ENCODE data around the gene EPS8. TPM values are rescaled to one million over a fixed set of nuclear protein-coding genes. Genes with fewer than 3 reads are reported as not detected.

EPS8 gene
- total RNA-seq, 1 donor from 2014 or later: 72.8 TPM

DNA sequence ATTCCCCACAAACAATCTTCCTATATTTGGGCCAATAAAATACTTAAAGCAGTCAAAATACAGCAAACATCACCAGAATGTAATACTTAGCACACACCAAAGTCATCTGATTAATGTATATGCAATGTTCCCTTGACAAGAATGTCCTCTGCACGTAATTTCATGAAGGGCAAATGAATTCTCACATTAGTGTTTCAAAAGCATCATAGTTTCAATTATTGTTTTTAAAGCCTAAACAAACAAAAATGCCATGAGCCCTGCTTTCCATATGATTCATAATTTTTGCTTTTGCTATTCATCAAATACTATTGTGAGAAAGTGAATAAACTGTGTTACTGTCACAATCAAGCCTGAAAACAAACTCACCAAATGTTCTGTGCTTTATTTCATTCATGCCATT is 156.0 kb downstream of the EPS8 start:
- Histone ChIP-seq H3K9me3 (no peaks in the 10 kb centered on the region), H3K27ac (no peak overlapping the region), H3K4me1 (peaks cover under 1% of the 10 kb centered on the region), H3K4me3 (no peak overlapping the region), H3K27me3 (ENCODE audit: low read depth) (no peaks in the 10 kb centered on the region), H3K36me3 (peaks cover 14% of the 10 kb centered on the region)
- DNase-seq (no peak), ATAC-seq (no peak)
- TF ChIP-seq, protein P1, sequence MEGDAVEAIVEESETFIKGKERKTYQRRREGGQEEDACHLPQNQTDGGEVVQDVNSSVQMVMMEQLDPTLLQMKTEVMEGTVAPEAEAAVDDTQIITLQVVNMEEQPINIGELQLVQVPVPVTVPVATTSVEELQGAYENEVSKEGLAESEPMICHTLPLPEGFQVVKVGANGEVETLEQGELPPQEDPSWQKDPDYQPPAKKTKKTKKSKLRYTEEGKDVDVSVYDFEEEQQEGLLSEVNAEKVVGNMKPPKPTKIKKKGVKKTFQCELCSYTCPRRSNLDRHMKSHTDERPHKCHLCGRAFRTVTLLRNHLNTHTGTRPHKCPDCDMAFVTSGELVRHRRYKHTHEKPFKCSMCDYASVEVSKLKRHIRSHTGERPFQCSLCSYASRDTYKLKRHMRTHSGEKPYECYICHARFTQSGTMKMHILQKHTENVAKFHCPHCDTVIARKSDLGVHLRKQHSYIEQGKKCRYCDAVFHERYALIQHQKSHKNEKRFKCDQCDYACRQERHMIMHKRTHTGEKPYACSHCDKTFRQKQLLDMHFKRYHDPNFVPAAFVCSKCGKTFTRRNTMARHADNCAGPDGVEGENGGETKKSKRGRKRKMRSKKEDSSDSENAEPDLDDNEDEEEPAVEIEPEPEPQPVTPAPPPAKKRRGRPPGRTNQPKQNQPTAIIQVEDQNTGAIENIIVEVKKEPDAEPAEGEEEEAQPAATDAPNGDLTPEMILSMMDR (IDR thresholded peaks at IDR 0.05): no peak
- intact Hi-C loops (cut with DNase I): no loop called here

DNA sequence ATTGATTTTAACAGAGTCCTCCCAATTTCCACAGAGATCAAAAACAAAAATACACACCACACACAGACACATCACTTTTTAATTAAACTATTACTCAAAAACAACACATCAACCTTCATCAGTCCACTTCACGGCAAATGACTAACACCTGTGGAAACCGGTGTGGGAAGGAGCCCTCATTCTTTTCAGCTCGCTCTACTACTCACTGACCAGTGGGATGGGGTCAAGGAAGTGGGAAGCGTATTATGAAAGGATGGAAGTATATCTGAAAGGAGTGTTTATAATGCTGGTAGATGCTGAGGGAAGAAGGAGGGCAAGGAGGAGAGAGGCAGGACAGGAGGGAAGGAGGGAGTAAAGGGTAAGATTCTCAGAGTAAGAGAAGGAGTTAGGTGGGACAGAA is 156.5 kb downstream of the EPS8 start:
- Histone ChIP-seq H3K36me3 (peaks cover 14% of the 10 kb centered on the region), H3K27ac (no peak overlapping the region), H3K27me3 (ENCODE audit: low read depth) (no peaks in the 10 kb centered on the region), H3K4me3 (no peak overlapping the region), H3K4me1 (peaks cover 5% of the 10 kb centered on the region), H3K9me3 (no peaks in the 10 kb centered on the region)
- ATAC-seq (no peak), DNase-seq (no peak)
- TF ChIP-seq, protein P1 (IDR thresholded peaks at IDR 0.05): no peak
- intact Hi-C loops (cut with DNase I): no loop called here

- ATAC-seq: no peak
- TF ChIP-seq, protein P1 (IDR thresholded peaks at IDR 0.05): no peak
- H3K36me3 ChIP-seq: peaks cover 8% of the 10 kb centered on the region
- H3K9me3 ChIP-seq: no peaks in the 10 kb centered on the region
- H3K4me3 ChIP-seq: no peak overlapping the region
- H3K4me1 ChIP-seq: peaks cover 5% of the 10 kb centered on the region
- no peak for DNase-seq
- H3K27me3 ChIP-seq (ENCODE audit: low read depth): no peaks in the 10 kb centered on the region
- H3K27ac ChIP-seq: peak overlapping the region; percentile 7
- intact Hi-C loops (cut with DNase I): no loop called here
These were observed 158.0 kb downstream of the EPS8 start for GRCh38 chr12:15631007-15631715.

DNA sequence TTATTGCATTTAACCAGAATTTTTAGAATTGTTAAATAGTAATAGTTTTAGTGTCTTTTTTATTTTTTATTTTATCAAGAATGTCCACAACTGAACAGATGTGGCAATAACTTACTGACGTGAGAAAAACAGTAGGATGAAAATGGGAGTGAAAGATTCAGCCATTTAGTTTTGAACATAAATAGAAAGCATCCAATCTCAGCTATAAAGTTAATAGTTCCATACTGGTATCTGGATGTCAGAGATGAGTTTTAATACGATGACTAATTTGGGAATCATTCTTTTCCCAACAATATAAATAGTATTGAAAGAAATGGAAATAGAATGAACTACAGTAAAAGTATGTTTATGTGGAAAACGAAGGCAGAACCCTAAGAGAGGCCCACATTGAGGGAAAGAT is 159.4 kb downstream of the EPS8 start:
- Histone ChIP-seq H3K27me3 (ENCODE audit: low read depth) (no peaks in the 10 kb centered on the region), H3K36me3 (peaks cover 8% of the 10 kb centered on the region), H3K27ac (peak overlapping the region; percentile 68), H3K4me3 (no peak overlapping the region), H3K4me1 (peaks cover 5% of the 10 kb centered on the region), H3K9me3 (no peaks in the 10 kb centered on the region)
- no peak for DNase-seq
- no peak for ATAC-seq
- intact Hi-C loops (cut with DNase I): no loop called here
- TF ChIP-seq, protein P1 (IDR thresholded peaks at IDR 0.05): no peak

- intact Hi-C loops (cut with DNase I): no loop called here
- Histone ChIP-seq H3K9me3 (no peaks in the 10 kb centered on the region), H3K27ac (peak overlapping the region; percentile 68), H3K4me1 (peaks cover 5% of the 10 kb centered on the region), H3K27me3 (ENCODE audit: low read depth) (no peaks in the 10 kb centered on the region), H3K36me3 (peaks cover 8% of the 10 kb centered on the region), H3K4me3 (no peak overlapping the region)
- peak; percentile 91 to 93 for ATAC-seq
- TF ChIP-seq, protein P1 (IDR thresholded peaks at IDR 0.05): no peak
- no peak for DNase-seq
These were observed 160.1 kb downstream of the EPS8 start for GRCh38 chr12:15629108-15629507.

Measured in lower lobe of right lung (tissue), 2 donors.